HG03135 (cell line): ENCODE data around the gene NDUFA11.
"Not testable (repeated sequence)": the region's sequence is repeated elsewhere in the genome, so short reads cannot be mapped to it uniquely, and the experiment has no call there.

Experiments used
- ATAC-seq: cut with Tn5 transposase; IDR thresholded peaks from one replicate; pipeline ENCODE4 v1.9.1; 2021; ENCODE audit warnings: mild to moderate bottlenecking, moderate library complexity; ENCODE audit not compliant: unreplicated experiment

The NDUFA11 gene

GRCh38 chr19:5863030-5863665, 40.4 kb downstream of the NDUFA11 start:
- no peak for ATAC-seq

GRCh38 chr19:5857203-5858081, 46.1 kb downstream of the NDUFA11 start:
- no peak for ATAC-seq

GRCh38 chr19:5855151-5855550, 48.4 kb downstream of the NDUFA11 start:
- not testable (repeated sequence) for ATAC-seq

- not testable (repeated sequence) for ATAC-seq
Measured at GRCh38 chr19:5854121-5854520, 49.5 kb downstream of the NDUFA11 start.

- ATAC-seq, result no peak
Measured at GRCh38 chr19:5851302-5851701, 52.3 kb downstream of the NDUFA11 start, which contains the start of gene FUT3. TSS of gene FUT3 (minus strand) at chr19:5851449.

- no peak for ATAC-seq
Measured at GRCh38 chr19:5850743-5851293, 52.8 kb downstream of the NDUFA11 start.

- ATAC-seq, result no peak
Measured at GRCh38 chr19:5850189-5850588, 53.4 kb downstream of the NDUFA11 start.

- ATAC-seq, result not testable (repeated sequence)
Measured at GRCh38 chr19:5848621-5849020, 55.0 kb downstream of the NDUFA11 start.

GRCh38 chr19:5847846-5848245, 55.7 kb downstream of the NDUFA11 start:
- not testable (repeated sequence) for ATAC-seq
